Psoas muscle (tissue), 8 donors: ENCODE measurements around the gene ZNRF2. TPM values are rescaled to one million over a fixed set of nuclear protein-coding genes. Genes with fewer than 3 reads are reported as not detected.

Source experiments
- ATAC-seq, 4 donors: fragments of 200-7000 bp; cut with Tn5 transposase; one replicate each; pipeline ENCODE4 v1.9.1; 2020; ENCODE audit warnings: moderate library complexity in 3 of 4, mild to moderate bottlenecking in 2 of 4
- DNase-seq, 2 donors: peaks; one replicate each; pipeline ENCODE4 v3.0.0-alpha.2; 2020
- H3K27ac ChIP-seq: fragments of 200-600 bp; one replicate; pipeline ENCODE4 v1.8.0; 2022
- H3K27me3 ChIP-seq, 3 donors: fragments of 200-600 bp in 1 of 3; one replicate each; pipeline versions ENCODE4 v1.6.1 to v1.8.0; 2013 to 2022; ENCODE audit warnings: low read length in 2 of 3, mild to moderate bottlenecking in 2 of 3, moderate library complexity in 1 of 3; ENCODE audit not compliant: insufficient read depth in 3 of 3
- H3K36me3 ChIP-seq, 2 donors: fragments of 200-600 bp in 1 of 2; one replicate each; pipeline versions ENCODE4 v1.6.1 to v1.8.0; 2013 to 2022; ENCODE audit warnings: low read depth in 1 of 2, mild to moderate bottlenecking in 1 of 2, moderate library complexity in 1 of 2; ENCODE audit not compliant: insufficient read depth in 1 of 2
- H3K4me1 ChIP-seq: fragments of 200-600 bp; one replicate; pipeline ENCODE4 v1.8.0; 2022
- H3K4me3 ChIP-seq: fragments of 200-600 bp; one replicate; pipeline ENCODE4 v1.8.0; 2022; ENCODE audit warnings: mild to moderate bottlenecking
- H3K9me3 ChIP-seq: fragments of 200-600 bp; one replicate; pipeline ENCODE4 v1.8.0; 2022
- WGBS, 3 donors: extraction: QIAGEN DNeasy Blood & Tissue Kit; methylation state at CpG; one replicate each; pipeline versions ENCODE4 v1.1.6 to v1.1.7; 2013; 5-methylcytosine and 5-hydroxymethylcytosine counted together
- intact Hi-C, 2 donors: fragments of 100-400 bp; cut with DNase I; formaldehyde crosslinking; loops; one replicate each; pipeline versions ENCODE4 v1.11.0 to v1.14.2; 2022
- polyA plus RNA-seq, 3 donors: library from polyadenylated mRNA; stranded (reverse); fragments of 200-250 nt; gene quantifications; one replicate each; pipeline ENCODE4 v1.2.3, GENCODE V29; 2013
- total RNA-seq, 4 donors: library from RNA; stranded (reverse); fragmentation: NEBNext Ultra II Directional in 2 of 4; extraction: Animal tissue kit (Norgen Biotek cat#: 25700) in 2 of 4; gene quantifications; one replicate each; pipeline versions ENCODE4 v1.2.1 to v1.2.4, GENCODE V29; 2021 to 2023
- TF ChIP-seq, protein P1 (sequence below): fragments of 200-600 bp; IDR thresholded peaks from one replicate; pipeline ENCODE4 v1.8.0; 2022; ENCODE audit warnings: antibody characterized with exemption
- donor health status: healthy with polysubstance abuse.
- donor health status: DM: no; HTN: no; CAD: no; lungs with moderate emphysema.
- donor health status: Bipolar disorder and iron deficiency.
- donor health status: healthy.
- donor health status: DM: yes; HTN: yes; CAD: no.
- donor health status: DM: no; HTN: no; CAD: no.
- donor health status: DM: no; HTN: no; CAD: no.
- donor health status: DM: yes; HTN: yes; CAD: no.

Gene ZNRF2
- total and polyA plus RNA-seq, 7 donors: 3.9 to 21.5 (median 10.2) TPM

DNA sequence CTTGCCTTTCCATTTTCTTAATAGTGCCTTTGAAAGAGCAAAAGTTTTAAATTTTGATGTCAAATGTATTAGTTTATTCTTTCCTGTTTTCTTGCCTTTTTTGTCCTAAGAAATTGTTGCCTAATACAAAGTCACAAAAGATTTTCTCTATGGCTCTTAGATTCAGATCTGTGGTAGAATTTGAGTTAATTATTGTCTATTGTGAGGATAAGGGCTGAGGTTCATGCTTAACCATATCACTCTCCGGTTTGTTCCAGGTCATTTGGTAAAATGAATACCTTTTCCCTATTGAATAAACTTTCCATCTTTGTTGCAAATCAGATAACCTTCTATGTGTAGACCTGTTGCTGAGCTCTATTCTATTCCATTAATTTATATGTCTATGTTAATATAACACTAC is 98.2 kb downstream of the ZNRF2 start:
- WGBS, 3 donors: 57 to 100% (median 96%) methylated on average over 1 of the region's 1 CpG
- ATAC-seq: no peak

DNA sequence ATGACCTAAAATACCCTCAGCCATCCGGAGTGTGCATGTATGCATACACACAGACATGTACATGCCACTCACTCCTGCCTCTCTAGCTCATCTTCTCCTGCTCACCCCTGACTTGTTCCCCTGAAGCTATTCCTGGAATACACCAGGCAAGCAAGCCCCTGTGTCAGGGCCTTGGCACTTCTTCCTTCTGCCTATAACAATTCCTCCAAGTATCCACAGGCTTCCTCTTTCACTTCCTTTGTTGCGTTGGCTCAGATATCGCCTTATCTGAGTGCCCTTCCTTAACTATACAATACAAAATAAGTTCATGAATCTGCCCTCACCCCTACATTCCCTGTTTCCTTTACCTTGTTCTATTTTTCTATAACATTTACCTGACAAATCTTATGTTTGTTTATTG is 105.4 kb downstream of the ZNRF2 start:
- TF ChIP-seq, protein P1, sequence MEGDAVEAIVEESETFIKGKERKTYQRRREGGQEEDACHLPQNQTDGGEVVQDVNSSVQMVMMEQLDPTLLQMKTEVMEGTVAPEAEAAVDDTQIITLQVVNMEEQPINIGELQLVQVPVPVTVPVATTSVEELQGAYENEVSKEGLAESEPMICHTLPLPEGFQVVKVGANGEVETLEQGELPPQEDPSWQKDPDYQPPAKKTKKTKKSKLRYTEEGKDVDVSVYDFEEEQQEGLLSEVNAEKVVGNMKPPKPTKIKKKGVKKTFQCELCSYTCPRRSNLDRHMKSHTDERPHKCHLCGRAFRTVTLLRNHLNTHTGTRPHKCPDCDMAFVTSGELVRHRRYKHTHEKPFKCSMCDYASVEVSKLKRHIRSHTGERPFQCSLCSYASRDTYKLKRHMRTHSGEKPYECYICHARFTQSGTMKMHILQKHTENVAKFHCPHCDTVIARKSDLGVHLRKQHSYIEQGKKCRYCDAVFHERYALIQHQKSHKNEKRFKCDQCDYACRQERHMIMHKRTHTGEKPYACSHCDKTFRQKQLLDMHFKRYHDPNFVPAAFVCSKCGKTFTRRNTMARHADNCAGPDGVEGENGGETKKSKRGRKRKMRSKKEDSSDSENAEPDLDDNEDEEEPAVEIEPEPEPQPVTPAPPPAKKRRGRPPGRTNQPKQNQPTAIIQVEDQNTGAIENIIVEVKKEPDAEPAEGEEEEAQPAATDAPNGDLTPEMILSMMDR: no peak
- no peak for ATAC-seq

More for the DNA sequence above, 98.2 kb downstream of the ZNRF2 start:
- Histone ChIP-seq H3K4me1 (no peaks in the 10 kb centered on the region), H3K9me3 (no peaks in the 10 kb centered on the region), H3K27ac (no peak overlapping the region), H3K36me3 (no peaks in the 10 kb centered on the region), H3K4me3 (no peak overlapping the region), H3K27me3 (no peaks in the 10 kb centered on the region)
- TF ChIP-seq, protein P1: no peak
- no peak for DNase-seq
- intact Hi-C loops: no loop called here

DNA sequence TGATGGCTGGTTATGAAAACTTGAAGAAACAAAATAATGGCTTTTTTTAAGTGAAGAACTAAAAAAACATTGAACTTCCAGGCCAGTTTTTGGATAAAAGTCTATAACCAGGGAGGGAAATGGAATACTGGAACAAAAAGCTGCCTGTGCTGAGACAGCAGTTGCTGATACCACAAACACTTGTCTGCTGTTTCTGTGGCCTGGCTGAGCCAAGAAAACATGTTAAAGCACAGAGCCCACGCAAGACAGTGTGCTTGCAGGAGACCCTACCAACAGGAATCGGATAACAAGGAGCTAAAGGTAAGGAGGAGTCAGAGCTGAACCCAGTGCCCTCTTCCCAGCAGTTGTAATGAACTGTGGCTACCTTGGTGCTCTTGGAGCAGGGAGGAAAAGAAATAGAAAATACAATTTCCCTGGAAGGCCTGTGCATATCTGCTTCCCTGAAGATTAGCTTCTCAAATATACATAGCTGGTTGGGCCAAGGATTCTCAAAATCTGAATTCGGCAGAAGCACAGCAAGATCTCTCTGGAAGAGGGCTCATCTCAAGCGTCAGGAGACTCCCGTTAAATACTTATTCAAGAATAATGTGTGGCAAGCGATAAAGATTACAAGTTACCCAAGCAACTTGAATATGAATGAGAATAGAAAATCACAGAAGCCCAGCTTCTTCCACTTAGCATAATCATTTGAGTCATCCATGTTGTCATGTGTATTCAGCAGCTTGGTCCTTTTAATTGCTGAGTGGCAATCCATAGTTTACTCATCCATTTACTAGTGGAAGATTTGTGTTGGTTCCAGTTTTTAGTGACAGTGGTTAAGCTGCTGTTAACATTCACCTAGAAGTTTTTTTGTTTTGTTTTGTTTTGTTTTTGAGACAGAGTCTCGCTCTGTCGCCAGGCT is 106.6 kb downstream of the ZNRF2 start:
- Histone ChIP-seq H3K4me3 (no peak overlapping the region), H3K27ac (no peak overlapping the region), H3K27me3 (no peaks in the 10 kb centered on the region), H3K36me3 (no peaks in the 10 kb centered on the region), H3K4me1 (no peaks in the 10 kb centered on the region), H3K9me3 (no peaks in the 10 kb centered on the region)
- intact Hi-C loops: no loop called here
- TF ChIP-seq, protein P1: no peak
- WGBS, 3 donors: 77 to 91% (median 84%) methylated on average over 8 of the region's 8 CpGs
- no peak for ATAC-seq
- DNase-seq: no peak

More for the DNA sequence above, 105.4 kb downstream of the ZNRF2 start:
- no peak for DNase-seq
- Histone ChIP-seq H3K4me3 (no peak overlapping the region), H3K9me3 (no peaks in the 10 kb centered on the region), H3K27ac (no peak overlapping the region), H3K36me3 (no peaks in the 10 kb centered on the region), H3K4me1 (no peaks in the 10 kb centered on the region), H3K27me3 (no peaks in the 10 kb centered on the region)
- 80 to 81% (median 81%) methylated on average over 3 of the region's 3 CpGs for WGBS, 3 donors
- intact Hi-C loops: no loop called here

DNA sequence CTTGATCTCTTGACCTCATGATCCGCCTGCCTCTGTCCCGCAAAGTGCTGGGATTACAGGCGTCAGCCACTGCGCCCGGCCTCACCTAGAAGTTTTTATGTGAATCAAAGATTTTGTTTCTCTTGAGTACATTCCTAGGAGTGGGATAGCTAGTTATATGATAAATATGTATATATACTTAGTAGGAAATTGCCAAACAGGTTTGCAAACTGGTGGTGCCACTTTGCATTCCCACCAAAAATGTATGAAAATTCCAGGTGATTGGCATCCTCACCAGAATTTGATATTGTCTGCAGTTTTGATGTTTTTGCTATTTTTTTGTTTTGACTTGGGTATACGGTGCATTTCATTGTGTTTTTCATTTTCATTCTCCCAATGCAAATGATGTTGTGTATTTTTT is 107.4 kb downstream of the ZNRF2 start:
- 97 to 99% (median 98%) methylated on average over 6 of the region's 6 CpGs for WGBS, 3 donors
- no peak for DNase-seq
- Histone ChIP-seq H3K27ac (no peak overlapping the region), H3K9me3 (no peaks in the 10 kb centered on the region), H3K4me3 (no peak overlapping the region), H3K36me3 (no peaks in the 10 kb centered on the region), H3K4me1 (no peaks in the 10 kb centered on the region), H3K27me3 (no peaks in the 10 kb centered on the region)
- intact Hi-C loops: no loop called here
- ATAC-seq: no peak
- TF ChIP-seq, protein P1: no peak
